Measurements from ENCODE around the gene CCL15. TPM values are rescaled to one million over a fixed set of nuclear protein-coding genes. Genes with fewer than 3 reads are reported as not detected.

CCL15 gene
- total RNA-seq, 2 experiments from 2014 or later, result not detected

DNA sequence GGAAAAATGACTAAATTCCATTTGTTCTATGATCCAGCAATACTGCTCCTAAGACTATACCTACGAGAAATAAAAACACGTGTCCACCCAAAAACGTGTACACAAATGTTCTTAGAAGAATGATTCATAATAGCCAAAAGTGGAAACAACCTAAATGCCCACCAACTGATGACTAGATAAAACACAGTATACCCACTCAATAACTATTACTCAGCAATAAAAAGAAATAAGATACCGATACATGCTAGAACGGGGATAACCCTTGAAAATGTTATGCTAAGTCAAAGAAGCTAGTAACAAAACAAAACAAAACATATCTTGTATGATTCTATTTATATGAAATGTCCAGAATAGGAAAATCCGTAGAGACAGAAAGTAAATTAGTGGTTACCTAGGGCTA lies 37.7 kb downstream of the CCL15 start:
- DNase-seq, result no peak
- POLR2A ChIA-PET, result no interaction called here
- CTCF ChIA-PET, result interaction anchor here (0.6 to 1.4 kb wide), 3 partner anchors 10 to 159 kb away, joined by 3 to 4 read pairs (median 3); no protein-coding TSS in a partner anchor
- no peak overlapping the region for H3K4me3 Mint-ChIP-seq
- no peaks in the 10 kb centered on the region for H3K9me3 Mint-ChIP-seq
- no peaks in the 10 kb centered on the region for H3K36me3 Mint-ChIP-seq (ENCODE audit: low read depth)
- H3K4me1 Mint-ChIP-seq, result peaks cover 2% of the 10 kb centered on the region
- H3K27ac Mint-ChIP-seq, result no peak overlapping the region
- peaks cover 14% of the 10 kb centered on the region for H3K27me3 Mint-ChIP-seq

DNA sequence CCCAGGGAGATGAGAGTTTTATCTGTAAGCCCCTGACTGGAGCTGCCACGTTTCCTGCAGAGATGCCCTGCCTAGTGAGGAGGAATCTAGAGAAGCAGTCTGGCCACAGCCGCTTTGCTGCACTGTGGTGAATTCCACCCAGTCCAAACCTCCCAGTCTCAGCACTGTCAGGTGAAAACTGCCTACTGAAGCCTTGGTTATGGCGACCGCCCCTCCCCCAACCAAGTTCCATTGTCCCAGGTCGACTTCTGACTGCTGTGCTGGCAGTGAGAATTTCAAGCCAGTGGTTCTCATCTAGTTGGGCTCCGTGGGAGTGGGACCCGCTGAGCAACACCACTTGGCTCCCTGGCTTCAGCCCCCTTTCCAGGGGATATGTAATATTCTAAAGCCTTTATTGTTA lies 47.6 kb downstream of the CCL15 start:
- ChIA-PET CTCF (no interaction called here), POLR2A (no interaction called here)
- no peaks in the 10 kb centered on the region for H3K36me3 Mint-ChIP-seq (ENCODE audit: low read depth)
- H3K4me3 Mint-ChIP-seq, result no peak overlapping the region
- H3K4me1 Mint-ChIP-seq, result no peaks in the 10 kb centered on the region
- no peaks in the 10 kb centered on the region for H3K9me3 Mint-ChIP-seq
- DNase-seq, result no peak
- H3K27ac Mint-ChIP-seq, result no peak overlapping the region
- peaks cover 31% of the 10 kb centered on the region for H3K27me3 Mint-ChIP-seq

DNA sequence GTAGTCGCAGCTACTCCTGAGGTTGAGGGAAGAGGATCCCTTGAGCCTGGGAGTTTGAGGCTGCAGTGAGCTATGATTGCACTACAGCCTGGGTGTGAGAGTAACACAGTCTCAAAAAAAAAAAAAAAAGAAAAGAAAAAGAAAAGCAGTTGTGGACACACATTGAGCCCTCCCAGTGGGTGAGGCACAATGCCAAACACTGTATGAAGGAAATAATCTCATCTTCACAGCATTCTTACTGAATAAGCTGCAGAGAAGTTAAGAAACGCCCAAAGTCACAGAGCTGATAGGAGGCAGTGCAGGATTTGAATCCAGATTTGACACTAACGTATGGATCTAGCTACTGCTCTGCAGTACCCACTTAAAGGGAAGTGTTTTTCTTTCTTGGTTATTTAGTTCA lies 52.0 kb downstream of the CCL15 start:
- DNase-seq, result no peak
- H3K4me1 Mint-ChIP-seq, result peaks cover 6% of the 10 kb centered on the region
- no peaks in the 10 kb centered on the region for H3K9me3 Mint-ChIP-seq
- ChIA-PET CTCF (interaction anchor here (1.1 to 1.4 kb wide), 3 partner anchors 8 to 200 kb away, joined by 3 to 5 read pairs (median 3); no protein-coding TSS in a partner anchor), POLR2A (interaction anchor here (0.8 kb wide), 1 partner anchor 9 kb away, joined by 3 read pairs; no protein-coding TSS in a partner anchor)
- no peak overlapping the region for H3K4me3 Mint-ChIP-seq
- H3K27me3 Mint-ChIP-seq, result peaks cover 4% of the 10 kb centered on the region
- no peak overlapping the region for H3K27ac Mint-ChIP-seq
- H3K36me3 Mint-ChIP-seq (ENCODE audit: low read depth), result no peaks in the 10 kb centered on the region

DNA sequence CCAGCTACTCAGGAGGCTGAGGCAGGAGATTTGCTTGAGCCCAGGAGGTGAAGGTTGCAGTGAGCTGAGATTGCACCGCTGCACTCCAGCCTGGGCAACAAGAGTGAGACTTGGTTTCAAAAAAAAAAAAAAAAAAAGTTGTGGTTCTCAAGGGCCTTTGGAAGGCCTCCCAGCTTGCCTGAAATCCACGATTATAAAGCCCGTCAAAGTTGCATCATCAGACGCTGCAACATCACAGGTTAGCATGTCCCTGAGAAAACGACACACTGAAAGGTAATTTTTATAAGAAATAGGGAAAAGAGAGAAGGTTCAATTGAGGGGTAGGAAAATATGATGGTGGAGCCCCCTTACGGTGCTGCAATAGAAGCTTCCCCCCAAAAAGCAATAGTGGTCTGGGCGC lies 53.3 kb downstream of the CCL15 start:
- Mint-ChIP-seq H3K4me3 (no peak overlapping the region), H3K4me1 (peaks cover 6% of the 10 kb centered on the region), H3K36me3 (ENCODE audit: low read depth) (no peaks in the 10 kb centered on the region), H3K27me3 (no peaks in the 10 kb centered on the region), H3K9me3 (no peaks in the 10 kb centered on the region), H3K27ac (no peak overlapping the region)
- POLR2A ChIA-PET, result interaction anchor here (0.8 kb wide), 1 partner anchor 11 kb away, joined by 3 read pairs; no protein-coding TSS in a partner anchor
- no peak for DNase-seq
- CTCF ChIA-PET, result interaction anchor here (0.7 to 1.6 kb wide), 6 partner anchors 21 to 534 kb away, joined by 3 to 6 read pairs (median 4); no protein-coding TSS in a partner anchor

Other genes with a start within 250 kb of the CCL15 start
- not detected for gene GAS2L2, start 248.3 kb downstream of the CCL15 start, total RNA-seq
- gene C17orf50, start 240.7 kb downstream of the CCL15 start, total RNA-seq, result not detected
- not detected for gene MMP28, start 205.9 kb downstream of the CCL15 start, total RNA-seq
- gene TAF15, start 192.1 kb downstream of the CCL15 start, total RNA-seq, result 100 to 1,000 TPM; 244 to 252 TPM
- gene HEATR9, start 132.7 kb downstream of the CCL15 start, total RNA-seq, result 1 to 10 TPM; 2.3 to 3.1 TPM
- gene CCL5, start 121.2 kb downstream of the CCL15 start, total RNA-seq, result 100 to 1,000 TPM; 482 to 491 TPM
- 10 to 100 TPM; 14.4 to 16.9 TPM for gene RDM1, start 70.8 kb downstream of the CCL15 start, total RNA-seq
- gene LYZL6, start 57.8 kb downstream of the CCL15 start, total RNA-seq, result not detected
- gene CCL16, start 20.1 kb downstream of the CCL15 start, total RNA-seq, result not detected
- gene CCL14, start 14.8 kb downstream of the CCL15 start, total RNA-seq, result not detected
- under 1 TPM in 1 of 2 experiments, not detected in 1; 0.48 TPM for gene CCL23, start 16.4 kb upstream of the CCL15 start, total RNA-seq
- not detected for gene CCL18, start 62.7 kb upstream of the CCL15 start, total RNA-seq
- 100 to 1,000 TPM; 106 to 112 TPM for gene CCL3, start 88.6 kb upstream of the CCL15 start, total RNA-seq
- gene CCL4, start 102.3 kb upstream of the CCL15 start, total RNA-seq, result 10 to 100 TPM; 46.8 to 50.4 TPM
- gene TBC1D3B, start 175.1 kb upstream of the CCL15 start, total RNA-seq, result 1 to 10 TPM; 6.8 to 9.5 TPM
- gene CCL3L1, start 195.2 kb upstream of the CCL15 start, total RNA-seq, result 1 to 10 TPM; 1.7 to 1.9 TPM
- gene CCL4L2, start 209.5 kb upstream of the CCL15 start, total RNA-seq, result 1 to 10 TPM; 3.6 to 4.0 TPM

Measured in activated CD4-positive, alpha-beta memory T cell treated with anti-CD3 and anti-CD28 coated beads, Interleukin-2, amount 10 ng/mL, durations not matched to agents 7 days and 5 days (primary cell).